Measurements from ENCODE around the gene AQP3. TPM values are rescaled to one million over a fixed set of nuclear protein-coding genes. Genes with fewer than 3 reads are reported as not detected.
A peak's percentile ranks its signal among the peaks of the same experiment; 100 is the strongest.

The AQP3 gene
- total RNA-seq, 1 donor from 2014 or later, result 1.1 TPM

- DNase-seq (ENCODE audit: low read depth, low spot score), result no peak
- no peaks in the 10 kb centered on the region for H3K36me3 Mint-ChIP-seq (ENCODE audit: low read depth)
- H3K9me3 Mint-ChIP-seq, result no peaks in the 10 kb centered on the region
- no peaks in the 10 kb centered on the region for H3K27me3 Mint-ChIP-seq (ENCODE audit: low read depth)
- no peak for TF ChIP-seq CTCF (conservative IDR thresholded peaks at IDR 0.05)
- no peak overlapping the region for H3K27ac Mint-ChIP-seq (ENCODE audit: unreplicated experiment)
- no peak overlapping the region for H3K4me3 Mint-ChIP-seq
- no peaks in the 10 kb centered on the region for H3K4me1 Mint-ChIP-seq
These were observed 13.5 kb downstream of the AQP3 start for GRCh38 chr9:33433871-33434270.

DNA sequence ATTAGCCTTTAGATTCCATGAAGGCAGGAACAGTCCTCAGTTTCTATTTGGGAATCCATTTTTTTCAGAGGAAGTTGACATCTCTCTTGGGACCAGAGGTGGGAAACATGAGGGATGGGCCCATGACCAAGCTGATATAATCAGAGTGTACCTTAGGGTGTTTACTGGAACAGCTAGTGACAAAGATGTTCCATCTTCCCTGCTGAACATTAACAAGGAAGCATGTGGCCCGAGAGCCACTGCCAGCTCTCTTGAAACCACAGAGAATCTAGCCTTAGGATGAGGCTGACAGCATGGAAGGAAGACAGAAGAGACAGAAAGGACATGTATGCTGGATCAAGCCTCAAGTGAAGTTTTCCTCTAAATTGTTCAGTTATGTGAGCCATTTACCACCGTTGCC is 16.0 kb downstream of the AQP3 start:
- TF ChIP-seq CTCF (conservative IDR thresholded peaks at IDR 0.05), result no peak
- Mint-ChIP-seq H3K27me3 (ENCODE audit: low read depth) (no peaks in the 10 kb centered on the region), H3K36me3 (ENCODE audit: low read depth) (no peaks in the 10 kb centered on the region), H3K4me1 (no peaks in the 10 kb centered on the region), H3K9me3 (no peaks in the 10 kb centered on the region), H3K4me3 (no peak overlapping the region), H3K27ac (ENCODE audit: unreplicated experiment) (no peak overlapping the region)
- no peak for DNase-seq (ENCODE audit: low read depth, low spot score)

- Mint-ChIP-seq H3K27me3 (ENCODE audit: low read depth) (no peaks in the 10 kb centered on the region), H3K36me3 (ENCODE audit: low read depth) (no peaks in the 10 kb centered on the region), H3K27ac (ENCODE audit: unreplicated experiment) (no peak overlapping the region), H3K4me1 (no peaks in the 10 kb centered on the region), H3K9me3 (no peaks in the 10 kb centered on the region), H3K4me3 (no peak overlapping the region)
- TF ChIP-seq CTCF (conservative IDR thresholded peaks at IDR 0.05), result no peak
- no peak for DNase-seq (ENCODE audit: low read depth, low spot score)
These were observed 16.5 kb downstream of the AQP3 start for GRCh38 chr9:33430942-33431341.

DNA sequence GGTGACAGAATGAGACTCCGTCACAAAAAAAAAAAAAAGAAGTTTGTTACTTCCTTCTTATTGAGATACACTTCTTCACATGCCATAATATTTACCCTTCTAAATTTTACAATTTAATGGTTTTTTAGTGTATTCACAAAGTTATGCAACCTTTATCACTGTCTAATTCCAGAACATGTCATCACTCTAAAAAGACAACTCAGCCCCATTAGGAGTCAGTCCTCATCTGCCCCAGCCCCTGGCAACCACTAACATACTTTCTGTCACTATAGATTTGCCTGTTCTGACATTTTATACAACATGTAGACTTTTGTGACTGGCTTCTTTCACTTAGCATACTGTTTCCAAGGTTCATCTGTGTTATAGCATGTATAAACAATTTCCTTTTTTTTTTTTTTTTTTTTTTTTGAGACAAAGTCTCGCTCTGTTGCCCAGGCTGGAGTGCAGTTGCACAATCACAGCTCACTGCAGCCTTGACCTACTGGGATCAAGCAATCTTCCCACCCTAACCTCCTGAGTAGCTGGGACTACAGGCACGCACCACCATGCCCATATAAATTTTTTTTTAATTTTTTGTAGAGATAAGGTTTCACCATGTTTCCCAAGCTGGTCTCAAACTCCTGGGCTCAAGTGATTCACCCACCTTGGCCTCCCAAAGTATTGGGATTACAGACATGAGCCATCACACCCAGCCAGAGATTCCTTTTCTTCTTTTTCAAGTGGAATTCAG is 18.0 kb downstream of the AQP3 start:
- Mint-ChIP-seq H3K36me3 (ENCODE audit: low read depth) (no peaks in the 10 kb centered on the region), H3K9me3 (no peaks in the 10 kb centered on the region)
- no peak for TF ChIP-seq CTCF (conservative IDR thresholded peaks at IDR 0.05)

GRCh38 chr9:33426843-33427293 is 20.5 kb downstream of the AQP3 start:
- DNase-seq (ENCODE audit: low read depth, low spot score), result no peak
- H3K36me3 Mint-ChIP-seq (ENCODE audit: low read depth), result no peaks in the 10 kb centered on the region
- H3K27me3 Mint-ChIP-seq (ENCODE audit: low read depth), result no peaks in the 10 kb centered on the region
- H3K9me3 Mint-ChIP-seq, result no peaks in the 10 kb centered on the region
- TF ChIP-seq CTCF (conservative IDR thresholded peaks at IDR 0.05), result no peak
- H3K4me3 Mint-ChIP-seq, result no peak overlapping the region
- peak overlapping the region; percentile 89 for H3K27ac Mint-ChIP-seq (ENCODE audit: unreplicated experiment)
- no peaks in the 10 kb centered on the region for H3K4me1 Mint-ChIP-seq

More for the DNA sequence above, 18.0 kb downstream of the AQP3 start:
- H3K4me1 Mint-ChIP-seq, result no peaks in the 10 kb centered on the region
- no peaks in the 10 kb centered on the region for H3K27me3 Mint-ChIP-seq (ENCODE audit: low read depth)
- H3K27ac Mint-ChIP-seq (ENCODE audit: unreplicated experiment), result peak overlapping the region; percentile 27
- no peak for DNase-seq (ENCODE audit: low read depth, low spot score)
- H3K4me3 Mint-ChIP-seq, result no peak overlapping the region
